Fibroblast of pulmonary artery (primary cell): Measurements from ENCODE around the gene KPNA1.
A peak's percentile ranks its signal among the peaks of the same experiment; 100 is the strongest.

Experiments
- DNase-seq: peaks from one replicate; pipeline ENCODE4 v3.0.0-alpha.2; 2010; ENCODE audit warnings: low read depth
- H3K4me3 ChIP-seq: replicated peaks from 2 replicates; pipeline ENCODE4 v1.5.1; 2011; ENCODE audit warnings: low read depth, mild to moderate bottlenecking, control low read depth, low read length, moderate library complexity
- TF ChIP-seq, protein P1 (sequence below): IDR thresholded peaks from 2 replicates; pipeline ENCODE4 v1.5.1; 2011; ENCODE audit warnings: mild to moderate bottlenecking, control low read depth, low read length, inconsistent platforms; ENCODE audit errors: missing control alignments

Gene KPNA1

GRCh38 chr3:122389197-122389596 lies 125.5 kb downstream of the KPNA1 start:
- no peak overlapping the region for H3K4me3 ChIP-seq
- no peak for DNase-seq
- TF ChIP-seq, protein P1, sequence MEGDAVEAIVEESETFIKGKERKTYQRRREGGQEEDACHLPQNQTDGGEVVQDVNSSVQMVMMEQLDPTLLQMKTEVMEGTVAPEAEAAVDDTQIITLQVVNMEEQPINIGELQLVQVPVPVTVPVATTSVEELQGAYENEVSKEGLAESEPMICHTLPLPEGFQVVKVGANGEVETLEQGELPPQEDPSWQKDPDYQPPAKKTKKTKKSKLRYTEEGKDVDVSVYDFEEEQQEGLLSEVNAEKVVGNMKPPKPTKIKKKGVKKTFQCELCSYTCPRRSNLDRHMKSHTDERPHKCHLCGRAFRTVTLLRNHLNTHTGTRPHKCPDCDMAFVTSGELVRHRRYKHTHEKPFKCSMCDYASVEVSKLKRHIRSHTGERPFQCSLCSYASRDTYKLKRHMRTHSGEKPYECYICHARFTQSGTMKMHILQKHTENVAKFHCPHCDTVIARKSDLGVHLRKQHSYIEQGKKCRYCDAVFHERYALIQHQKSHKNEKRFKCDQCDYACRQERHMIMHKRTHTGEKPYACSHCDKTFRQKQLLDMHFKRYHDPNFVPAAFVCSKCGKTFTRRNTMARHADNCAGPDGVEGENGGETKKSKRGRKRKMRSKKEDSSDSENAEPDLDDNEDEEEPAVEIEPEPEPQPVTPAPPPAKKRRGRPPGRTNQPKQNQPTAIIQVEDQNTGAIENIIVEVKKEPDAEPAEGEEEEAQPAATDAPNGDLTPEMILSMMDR, result no peak

GRCh38 chr3:122387709-122388108 lies 127.0 kb downstream of the KPNA1 start:
- TF ChIP-seq, protein P1, result no peak
- no peak for DNase-seq
- no peak overlapping the region for H3K4me3 ChIP-seq

- TF ChIP-seq, protein P1, result peak; percentile 33
- peak within 1 kb of the TSS; percentile 99 for H3K4me3 ChIP-seq
- peak; percentile 82 for DNase-seq
Observed at GRCh38 chr3:122383771-122384697, 130.7 kb downstream of the KPNA1 start, which contains the start of gene FAM162A. Gene FAM162A (plus strand): TSS chr3:122384182. CDS start chr3:122384266, 84 bp downstream.

DNA sequence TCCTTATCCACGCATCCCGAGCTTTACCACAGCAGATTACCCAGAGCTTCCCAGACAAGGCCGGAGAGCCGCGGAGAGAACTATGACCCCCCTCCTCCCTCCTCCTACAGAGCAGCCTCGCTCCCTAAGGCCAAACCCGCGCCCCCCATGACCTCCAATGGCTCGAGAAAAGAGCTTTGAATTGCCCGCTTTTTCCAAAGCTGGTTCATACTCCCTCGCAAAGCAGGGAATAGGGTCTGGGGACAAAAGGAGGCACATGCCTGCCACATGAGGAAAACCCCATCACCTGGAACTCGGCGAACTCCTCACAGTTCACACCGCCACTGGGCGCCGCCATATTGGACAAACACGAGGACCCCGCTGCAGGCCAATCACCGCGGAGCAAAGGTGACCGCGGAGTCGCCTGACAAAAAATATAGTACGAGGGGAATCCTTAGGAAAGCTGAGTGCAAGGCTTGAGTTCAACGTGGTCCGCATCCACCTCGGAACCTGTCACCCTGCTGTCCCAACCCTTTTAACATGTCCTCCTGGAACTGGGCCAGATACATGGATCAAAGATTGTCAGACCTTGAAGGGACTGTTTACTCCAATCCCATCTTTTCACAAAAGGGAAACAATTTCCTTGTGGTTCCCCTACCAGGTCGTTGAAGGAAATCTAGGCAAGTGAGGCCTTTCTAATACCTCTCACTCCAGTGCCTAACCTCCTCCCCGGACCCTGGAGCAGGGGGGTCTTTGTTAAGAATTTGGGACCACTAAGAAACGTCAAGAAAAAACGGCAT lies 131.7 kb downstream of the KPNA1 start, which contains the start of gene MIX23:
Gene MIX23 (minus strand): TSS at position 344 of the 779 bp plus-strand sequence. CDS start 7 bp downstream, at position 337.
- peak within 1 kb of the TSS; percentile 99 for H3K4me3 ChIP-seq
- TF ChIP-seq, protein P1, result no peak
- peak; percentile 80 for DNase-seq

DNA sequence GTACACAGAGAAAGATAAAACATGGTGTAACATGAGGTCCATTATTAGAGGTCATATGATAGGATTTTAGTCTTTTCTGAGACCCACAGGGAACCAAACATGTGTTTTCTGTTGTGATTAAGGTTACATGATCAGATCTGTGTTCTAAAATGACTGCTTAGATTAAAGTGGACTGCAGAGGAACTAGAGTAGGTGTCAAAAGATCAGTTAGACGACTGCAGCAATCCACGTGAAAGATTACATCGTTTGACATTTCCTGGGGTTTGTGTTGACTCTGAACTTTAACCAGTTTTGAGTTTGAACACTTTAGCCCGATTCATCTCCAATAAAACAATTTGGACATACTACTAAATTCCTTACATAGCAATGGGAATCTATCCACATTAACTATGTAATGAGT lies 136.8 kb downstream of the KPNA1 start:
- no peak for DNase-seq
- TF ChIP-seq, protein P1, result no peak

DNA sequence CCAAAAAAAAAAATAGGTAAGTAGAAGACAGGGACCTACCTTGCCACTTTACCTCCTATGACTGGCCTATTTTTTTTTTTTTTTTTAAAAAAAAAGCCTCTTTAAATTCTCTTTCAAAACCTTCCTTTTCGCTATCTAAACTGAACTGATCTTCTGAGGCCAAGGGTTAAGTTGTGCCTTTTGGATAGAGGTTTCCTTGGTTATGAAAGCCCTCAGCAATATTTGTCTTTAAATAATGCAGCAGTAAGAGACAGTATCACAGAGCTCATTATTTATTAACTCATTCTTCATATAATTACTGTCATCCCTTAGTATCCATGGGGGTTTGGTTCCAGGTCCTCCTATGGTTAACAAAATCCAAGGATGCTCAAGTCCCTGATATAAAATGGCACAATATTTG lies 140.7 kb downstream of the KPNA1 start:
- no peak overlapping the region for H3K4me3 ChIP-seq
- TF ChIP-seq, protein P1, result no peak
- no peak for DNase-seq

More for the DNA sequence above, 136.8 kb downstream of the KPNA1 start:
- H3K4me3 ChIP-seq, result no peak overlapping the region
